Measurements from ENCODE around the gene HSFX3. TPM values are rescaled to one million over a fixed set of nuclear protein-coding genes. Genes with fewer than 3 reads are reported as not detected.
A peak's percentile ranks its signal among the peaks of the same experiment; 100 is the strongest.

The HSFX3 gene
- total and polyA plus RNA-seq, 2 of the 13 experiments (the other 11 are each of a cell fraction or from before 2014, with no cell fraction given) = not detected

- H4K20me1 ChIP-seq (ENCODE audit: insufficient read depth, low read length) = no peaks in the 10 kb centered on the region
- no TSS peak for BruUV-seq (replicated peaks)
- H3K9ac ChIP-seq (ENCODE audit: insufficient read depth, low read depth, low read length) = peak overlapping the region; percentile 76
- 3% methylated on average over 23 of the region's 24 CpGs for WGBS (ENCODE audit: low lambda C conversion rate)
- H3K4me3 ChIP-seq (replicated peaks in 1 of 3; ENCODE audit: insufficient read depth in 1 of 3, low read depth in 2 of 3, low read length in 3 of 3) = peak overlapping the region; percentile 18 to 85 (median 81); a peak in 5 of 6 replicates
- peak overlapping the region; percentile 88 for H3K4me2 ChIP-seq (ENCODE audit: low read depth, low read length)
- peak; percentile 70 for DNase-seq (ENCODE audit: low spot score)
- in situ Hi-C loops (cut with HindIII; ENCODE audit: extremely low pct_ligation_motif_present, low pct_unique_long_range_greater_than_20kb) = no loop called here
- H3K9me3 ChIP-seq (ENCODE audit: low read length) = no peaks in the 10 kb centered on the region
- no peak overlapping the region for H2AFZ ChIP-seq (ENCODE audit: low read length)
- peak; percentile 43 for ATAC-seq
- no peaks in the 10 kb centered on the region for H3K79me2 ChIP-seq (ENCODE audit: insufficient read depth, low read length)
- no peaks in the 10 kb centered on the region for H3K27me3 ChIP-seq (ENCODE audit: control insufficient read depth in 1 of 2, insufficient read depth in 2 of 2, low read length in 2 of 2)
- POLR2A ChIA-PET = interaction anchor here (0.6 to 2.1 kb wide), 7 partner anchors 15 to 1660 kb away, joined by 3 to 16 read pairs (median 3); partner anchors contain the start of genes EOLA2 and IDS
- H3K4me1 ChIP-seq (ENCODE audit: insufficient read depth, low read length) = no peaks in the 10 kb centered on the region
- no peak for FAIRE-seq
- H3K27ac ChIP-seq (ENCODE audit: extremely low read length, insufficient read depth, low read length) = peak overlapping the region; percentile 85
- TF ChIP-seq AHR (CRISPR knock-in tag; IDR thresholded peaks at IDR 0.05) (no peak), MIXL1 (CRISPR knock-in tag; IDR thresholded peaks at IDR 0.05) (no peak), SRF (IDR thresholded peaks at IDR 0.05; ENCODE audit: low read depth, low read length) (no peak), HDAC1 (CRISPR knock-in tag; IDR thresholded peaks at IDR 0.05) (no peak)
- TF ChIP-seq, protein P1, sequence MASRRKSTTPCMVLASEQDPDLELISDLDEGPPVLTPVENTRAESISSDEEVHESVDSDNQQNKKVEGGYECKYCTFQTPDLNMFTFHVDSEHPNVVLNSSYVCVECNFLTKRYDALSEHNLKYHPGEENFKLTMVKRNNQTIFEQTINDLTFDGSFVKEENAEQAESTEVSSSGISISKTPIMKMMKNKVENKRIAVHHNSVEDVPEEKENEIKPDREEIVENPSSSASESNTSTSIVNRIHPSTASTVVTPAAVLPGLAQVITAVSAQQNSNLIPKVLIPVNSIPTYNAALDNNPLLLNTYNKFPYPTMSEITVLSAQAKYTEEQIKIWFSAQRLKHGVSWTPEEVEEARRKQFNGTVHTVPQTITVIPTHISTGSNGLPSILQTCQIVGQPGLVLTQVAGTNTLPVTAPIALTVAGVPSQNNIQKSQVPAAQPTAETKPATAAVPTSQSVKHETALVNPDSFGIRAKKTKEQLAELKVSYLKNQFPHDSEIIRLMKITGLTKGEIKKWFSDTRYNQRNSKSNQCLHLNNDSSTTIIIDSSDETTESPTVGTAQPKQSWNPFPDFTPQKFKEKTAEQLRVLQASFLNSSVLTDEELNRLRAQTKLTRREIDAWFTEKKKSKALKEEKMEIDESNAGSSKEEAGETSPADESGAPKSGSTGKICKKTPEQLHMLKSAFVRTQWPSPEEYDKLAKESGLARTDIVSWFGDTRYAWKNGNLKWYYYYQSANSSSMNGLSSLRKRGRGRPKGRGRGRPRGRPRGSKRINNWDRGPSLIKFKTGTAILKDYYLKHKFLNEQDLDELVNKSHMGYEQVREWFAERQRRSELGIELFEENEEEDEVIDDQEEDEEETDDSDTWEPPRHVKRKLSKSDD (CRISPR knock-in tag; IDR thresholded peaks at IDR 0.05; ENCODE audit: low read depth) = no peak
- CTCF ChIA-PET (ENCODE audit: low intra/inter-chr PET ratio, low total read pairs) = no interaction called here
- no peaks in the 10 kb centered on the region for H3K36me3 ChIP-seq (replicated peaks in 1 of 2; ENCODE audit: control insufficient read depth in 1 of 2, insufficient read depth in 2 of 2, low read length in 2 of 2)
- intact Hi-C loops (cut with micrococcal nuclease; ENCODE audit: unreplicated experiment) = loop anchor here (1.0 kb wide), 1 partner anchor 28 kb away; no protein-coding TSS in a partner anchor
These were observed 9.5 kb downstream of the HSFX3 start for GRCh38 chrX:149540131-149540620.
